GM12892 (cell line): ENCODE measurements around the gene IGLL5.
A peak's percentile ranks its signal among the peaks of the same experiment; 100 is the strongest.

ENCODE experiments used
- POLR2A ChIP-seq: IDR thresholded peaks from 2 replicates; pipeline ENCODE4 v1.6.1; 2011; ENCODE audit warnings: low read depth, low read length, control low read depth
- POLR2AphosphoS5 ChIP-seq: IDR thresholded peaks from 2 replicates; pipeline ENCODE4 v1.6.1; 2011; ENCODE audit warnings: low read depth, low read length, control low read depth

- TF ChIP-seq POLR2A (no peak), POLR2AphosphoS5 (peak; percentile 95)
These were observed 48.0 kb downstream of the IGLL5 start for GRCh38 chr22:22935546-22936157.
